Cardiac muscle cell (in vitro differentiated cells and primary cell): Measurements from ENCODE around the gene RRAS. TPM values are rescaled to one million over a fixed set of nuclear protein-coding genes. Genes with fewer than 3 reads are reported as not detected.
A peak's percentile ranks its signal among the peaks of the same experiment; 100 is the strongest.

Experiments
- DNase-seq, 2 donors: peaks; one replicate each; pipeline versions ENCODE4 v3.0.0 to v3.0.0-alpha.2; 2010 to 2017; ENCODE audit warnings: low read depth in 1 of 2, low spot score in 1 of 2
- H3K27ac ChIP-seq: fragments of 200-600 bp; sonication (generic); 2 replicates; pipeline ENCODE4 v1.5.1; 2016
- H3K27me3 ChIP-seq: fragments of 200-600 bp; sonication (generic); 2 replicates; pipeline ENCODE4 v1.6.0; 2016; ENCODE audit warnings: control low read depth
- H3K36me3 ChIP-seq: fragments of 200-600 bp; sonication (generic); 2 replicates; pipeline ENCODE4 v1.5.1; 2016; ENCODE audit warnings: control low read depth
- H3K4me1 ChIP-seq: fragments of 200-600 bp; sonication (generic); 2 replicates; pipeline ENCODE4 v1.8.1; 2017; ENCODE audit warnings: low read depth, mild to moderate bottlenecking, mixed run types
- H3K4me3 ChIP-seq: fragments of 200-600 bp; sonication (generic); 2 replicates; pipeline ENCODE4 v1.5.1; 2016; ENCODE audit warnings: mild to moderate bottlenecking
- H3K9me3 ChIP-seq: fragments of 200-600 bp; sonication (generic); 2 replicates; pipeline ENCODE4 v1.5.1; 2017; ENCODE audit warnings: low read depth, mild to moderate bottlenecking, control low read depth
- CTCF ChIP-seq: IDR thresholded peaks from 2 replicates; pipeline ENCODE4 v1.5.1; 2012; ENCODE audit warnings: low read depth, mild to moderate bottlenecking, low read length
- polyA plus RNA-seq: library from polyadenylated mRNA; unstranded; fragments of >200 nt; fragmentation: Nextera tagmentation; extraction: Ambion mirVana; gene quantifications from 2 replicates; pipeline ENCODE4 v1.2.1, GENCODE V29; 2016
- total RNA-seq: library from RNA; depleted of rRNA; stranded (reverse); fragments of >200 nt; gene quantifications from 2 replicates; pipeline ENCODE4 v1.2.3, GENCODE V29; 2016

RRAS gene
- total and polyA plus RNA-seq, 2 experiments from 2014 or later: 41.3 to 80.1 TPM

DNA sequence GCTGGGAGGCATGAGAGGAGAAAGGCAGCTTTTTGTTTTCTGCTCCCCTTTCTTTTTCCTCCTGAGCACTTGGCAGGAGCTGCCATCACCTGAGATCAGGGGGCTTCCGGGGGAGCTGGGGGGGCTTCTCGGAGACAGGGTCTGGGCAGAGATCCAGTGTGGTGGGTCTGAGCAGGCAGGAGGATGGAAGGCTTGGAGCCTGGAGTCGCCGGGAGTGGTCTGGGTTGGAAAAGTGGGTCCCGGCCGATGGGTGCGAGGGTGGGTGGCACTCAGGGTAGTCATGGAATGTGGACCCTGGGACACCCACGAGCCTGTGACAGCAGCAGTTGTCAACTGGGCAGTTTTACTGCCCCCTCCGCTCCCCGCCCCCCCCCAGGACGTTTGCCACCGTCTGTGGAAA is 47.2 kb upstream of the RRAS start:
- no peak overlapping the region for H3K27ac ChIP-seq
- no peaks in the 10 kb centered on the region for H3K9me3 ChIP-seq
- TF ChIP-seq CTCF: no peak
- no peak for DNase-seq
- no peak overlapping the region for H3K4me3 ChIP-seq
- peaks cover 31% of the 10 kb centered on the region for H3K36me3 ChIP-seq
- no peaks in the 10 kb centered on the region for H3K27me3 ChIP-seq
- H3K4me1 ChIP-seq: peaks cover 4% of the 10 kb centered on the region

DNA sequence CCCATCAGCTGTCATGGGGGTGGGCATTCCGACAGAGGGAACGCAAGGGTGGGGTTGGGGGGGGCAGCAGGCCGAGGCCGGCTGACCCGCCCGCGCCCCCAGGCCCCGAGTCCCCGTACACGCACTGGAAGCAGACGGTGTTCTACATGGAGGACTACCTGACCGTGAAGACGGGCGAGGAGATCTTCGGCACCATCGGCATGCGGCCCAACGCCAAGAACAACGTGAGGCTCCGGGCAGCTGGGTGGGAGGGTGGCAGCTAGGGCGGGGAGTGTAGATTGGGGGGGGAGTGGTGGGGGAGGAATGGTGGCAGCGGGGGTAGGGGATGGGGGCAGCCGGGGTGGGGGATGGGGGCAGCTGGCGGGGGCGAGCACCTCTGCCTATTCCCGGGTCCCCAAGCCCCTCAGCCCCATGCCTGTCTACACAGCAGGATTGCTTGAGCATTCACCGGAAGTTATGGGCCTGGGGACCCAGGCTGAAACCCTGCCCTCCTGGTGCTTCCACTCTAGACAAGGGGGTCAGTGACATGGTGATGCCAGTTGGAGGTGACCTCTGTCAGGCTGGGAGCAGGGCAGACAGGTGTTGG is 46.7 kb upstream of the RRAS start:
- H3K27ac ChIP-seq: no peak overlapping the region
- no peaks in the 10 kb centered on the region for H3K27me3 ChIP-seq
- DNase-seq: no peak
- H3K9me3 ChIP-seq: no peaks in the 10 kb centered on the region
- no peak overlapping the region for H3K4me3 ChIP-seq
- no peak for TF ChIP-seq CTCF
- peaks cover 35% of the 10 kb centered on the region for H3K36me3 ChIP-seq
- peaks cover 1% of the 10 kb centered on the region for H3K4me1 ChIP-seq

- no peak overlapping the region for H3K27ac ChIP-seq
- H3K4me1 ChIP-seq: no peaks in the 10 kb centered on the region
- DNase-seq: no peak
- no peak for TF ChIP-seq CTCF
- H3K9me3 ChIP-seq: no peaks in the 10 kb centered on the region
- no peaks in the 10 kb centered on the region for H3K27me3 ChIP-seq
- H3K36me3 ChIP-seq: peaks cover 39% of the 10 kb centered on the region
- no peak overlapping the region for H3K4me3 ChIP-seq
Observed at GRCh38 chr19:49685845-49686332, 45.9 kb upstream of the RRAS start.

GRCh38 chr19:49684983-49685553 is 45.1 kb upstream of the RRAS start:
- no peaks in the 10 kb centered on the region for H3K9me3 ChIP-seq
- no peak for DNase-seq
- peaks cover 39% of the 10 kb centered on the region for H3K36me3 ChIP-seq
- no peak for TF ChIP-seq CTCF
- no peak overlapping the region for H3K4me3 ChIP-seq
- no peak overlapping the region for H3K27ac ChIP-seq
- H3K27me3 ChIP-seq: no peaks in the 10 kb centered on the region
- H3K4me1 ChIP-seq: peaks cover 3% of the 10 kb centered on the region

DNA sequence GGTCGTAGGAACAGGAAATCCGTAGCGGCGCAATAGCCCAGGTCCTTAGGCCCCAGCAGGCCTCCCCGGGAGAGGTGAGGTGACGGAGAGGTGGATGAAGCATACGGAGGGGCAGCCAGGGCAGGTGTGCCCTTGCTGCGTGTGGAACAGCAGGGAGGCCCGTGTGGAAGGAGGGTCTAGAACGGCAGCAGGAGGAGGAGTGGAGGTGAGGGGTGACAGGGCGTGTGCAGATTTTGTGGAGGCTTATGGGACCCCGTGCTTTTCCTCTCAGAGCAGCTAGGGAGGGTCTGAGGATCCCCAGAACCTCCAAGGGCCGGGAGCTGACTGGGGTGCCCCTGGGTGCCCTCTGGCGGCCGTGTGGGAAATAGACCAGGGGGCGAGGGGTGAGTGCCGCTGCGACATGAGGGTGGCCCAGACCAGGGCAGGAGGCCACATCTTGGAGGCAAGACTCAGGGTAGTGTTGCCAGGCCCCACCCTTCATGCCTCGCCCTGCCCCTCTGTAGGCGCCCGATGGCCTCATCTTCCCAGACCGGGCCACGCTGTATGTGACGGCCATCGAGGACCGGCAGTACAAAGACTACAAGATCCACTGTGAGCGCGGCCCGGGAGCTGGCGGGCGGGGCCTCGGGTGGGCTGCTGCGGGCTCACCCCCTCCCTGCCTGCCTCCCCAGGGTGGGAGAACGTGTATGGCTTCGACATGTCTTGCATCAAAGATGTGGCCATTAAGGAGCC is 44.5 kb upstream of the RRAS start:
- H3K4me3 ChIP-seq: no peak overlapping the region
- peak; percentile 43 for TF ChIP-seq CTCF
- H3K36me3 ChIP-seq: peaks cover 39% of the 10 kb centered on the region
- peak in 1 of 2 donors; percentile 34 for DNase-seq
- H3K27ac ChIP-seq: no peak overlapping the region
- H3K9me3 ChIP-seq: no peaks in the 10 kb centered on the region
- H3K4me1 ChIP-seq: peaks cover 6% of the 10 kb centered on the region
- no peaks in the 10 kb centered on the region for H3K27me3 ChIP-seq
